K562 (cell line): ENCODE data around the gene RING1.

Source experiments
- PTBP1 ChIP-seq: fragments of 200-400 bp; formaldehyde crosslinking; IDR thresholded peaks from 2 replicates; pipeline ENCODE4 v1.6.1; 2017; ENCODE audit warnings: low read depth, low read length
- STAT5B ChIP-seq: fragments of 250-450 bp; sonication (Bioruptor Pico); IDR thresholded peaks from 2 replicates; pipeline ENCODE4 v1.8.0; 2021; ENCODE audit warnings: mild to moderate bottlenecking, inconsistent platforms
- ZNF274 ChIP-seq: IDR thresholded peaks from 2 replicates; pipeline ENCODE4 v1.6.1; 2011; ENCODE audit warnings: low read depth, mild to moderate bottlenecking, low read length, moderate library complexity, borderline replicate concordance

DNA sequence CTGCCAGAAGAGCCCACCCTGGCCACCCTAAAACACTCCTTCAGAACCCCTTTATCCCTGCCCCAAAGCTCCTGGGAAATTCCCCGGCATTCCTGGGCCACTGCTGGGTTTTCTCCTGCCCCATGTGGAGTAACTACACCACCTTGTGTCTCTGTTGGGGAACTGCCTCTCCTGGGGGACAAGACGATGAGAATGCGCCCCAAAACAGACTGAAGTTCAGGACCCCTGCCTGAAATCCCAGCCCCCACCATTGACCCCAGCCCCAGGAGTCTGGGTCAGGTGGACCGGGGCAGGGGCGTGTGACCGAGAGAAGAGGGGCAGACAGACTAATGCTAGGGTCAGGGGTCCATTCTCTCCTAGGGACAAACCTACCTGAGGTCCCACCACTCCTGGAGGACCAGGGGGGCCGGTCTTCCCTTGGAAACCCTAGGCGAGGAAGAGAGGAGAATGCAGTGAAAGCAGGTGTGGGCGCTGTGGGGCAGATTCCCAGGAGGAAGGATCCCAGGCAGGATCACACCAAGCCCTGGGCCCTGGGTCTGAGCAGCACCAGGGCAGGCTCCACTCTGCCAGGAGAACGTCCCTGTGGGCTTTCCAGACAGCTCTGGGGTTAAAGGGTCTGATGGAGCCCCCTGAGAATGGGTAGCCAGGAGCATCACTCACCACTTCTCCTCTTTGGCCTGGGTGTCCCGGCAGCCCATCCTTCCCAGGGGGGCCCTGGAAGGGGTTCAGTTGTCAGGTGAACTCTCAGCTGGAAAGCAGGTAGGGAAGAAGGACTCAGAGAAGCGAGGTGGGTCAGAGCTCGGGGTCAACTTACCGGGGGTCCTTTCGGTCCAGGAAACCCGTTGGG is 35.4 kb upstream of the RING1 start:
- TF ChIP-seq ZNF274 (no peak), PTBP1 (no peak), STAT5B (CRISPR knock-in tag) (no peak)
